Natural killer cell (primary cell): Measurements from ENCODE around the gene HEATR9. TPM values are rescaled to one million over a fixed set of nuclear protein-coding genes. Genes with fewer than 3 reads are reported as not detected.

Source experiments
- ATAC-seq, 3 donors: fragments of 150-1000 bp in 2 of 3; fragments of 200-7000 bp in 1 of 3; cut with Tn5 transposase; 1 replicate in 1 of 3; 2 replicates in 2 of 3; pipeline ENCODE4 v1.10.0; 2021; ENCODE audit warnings: mild to moderate bottlenecking in 2 of 3, moderate library complexity in 2 of 3
- DNase-seq, 2 donors: peaks; one replicate each; pipeline versions ENCODE4 v3.0.0 to v3.0.0-alpha.2; 2013 to 2021; ENCODE audit warnings: mixed read lengths in 1 of 2
- H3K27ac ChIP-seq: one replicate; pipeline ENCODE4 v1.5.1; 2013; ENCODE audit warnings: mild to moderate bottlenecking, low read length
- H3K27me3 ChIP-seq: one replicate; pipeline ENCODE4 v1.6.1; 2013; ENCODE audit warnings: low read length; ENCODE audit not compliant: control insufficient read depth, insufficient read depth
- H3K36me3 ChIP-seq: one replicate; pipeline ENCODE4 v1.6.1; 2013; ENCODE audit warnings: low read length; ENCODE audit not compliant: control insufficient read depth, insufficient read depth
- H3K4me1 ChIP-seq: one replicate; pipeline ENCODE4 v1.6.1; 2013; ENCODE audit warnings: low read length; ENCODE audit not compliant: control insufficient read depth, insufficient read depth
- H3K4me3 ChIP-seq: one replicate; pipeline ENCODE4 v1.5.1; 2013; ENCODE audit warnings: low read length
- H3K9me3 ChIP-seq: one replicate; pipeline ENCODE4 v1.6.1; 2013; ENCODE audit warnings: low read length; ENCODE audit not compliant: control insufficient read depth, insufficient read depth
- H3K27ac Mint-ChIP-seq, 2 donors: one replicate each; pipeline ENCODE4 v1.8.0; 2022; ENCODE audit warnings: mild to moderate bottlenecking in 2 of 2, mixed read lengths in 2 of 2, moderate library complexity in 1 of 2
- H3K27me3 Mint-ChIP-seq, 2 donors: one replicate each; pipeline ENCODE4 v1.8.0; 2022; ENCODE audit warnings: low read depth in 2 of 2, mixed read lengths in 2 of 2
- H3K36me3 Mint-ChIP-seq: one replicate; pipeline ENCODE4 v1.8.0; 2022; ENCODE audit warnings: mixed read lengths
- H3K4me1 Mint-ChIP-seq, 2 donors: one replicate each; pipeline ENCODE4 v1.8.0; 2022; ENCODE audit warnings: mixed read lengths in 2 of 2
- H3K4me3 Mint-ChIP-seq: one replicate; pipeline ENCODE4 v1.8.0; 2022; ENCODE audit warnings: mild to moderate bottlenecking, moderate library complexity, mixed read lengths
- H3K9me3 Mint-ChIP-seq, 2 donors: one replicate each; pipeline ENCODE4 v1.8.0; 2022; ENCODE audit warnings: mixed read lengths in 2 of 2
- WGBS: methylation state at CpG from one replicate; pipeline ENCODE4 v1.1.7; 2013; ENCODE audit warnings: missing lambda C conversion rate; ENCODE audit not compliant: insufficient coverage; 5-methylcytosine and 5-hydroxymethylcytosine counted together
- intact Hi-C: fragments of 100-400 bp; cut with micrococcal nuclease; formaldehyde crosslinking; loops from one replicate; pipeline ENCODE4 v1.14.2; 2022
- total RNA-seq, 4 donors: library from RNA; stranded (reverse); fragments of 120-200 nt in 1 of 4; gene quantifications; one replicate each; pipeline versions ENCODE4 v1.2.3 to v1.2.4, GENCODE V29; 2013 to 2022
- TF ChIP-seq, protein P1 (sequence below): fragments of 200-600 bp; IDR thresholded peaks from one replicate; pipeline ENCODE4 v1.8.0; 2022; ENCODE audit warnings: antibody characterized with exemption

The HEATR9 gene
- total RNA-seq, 3 donors from 2014 or later (not counting 1 experiment from before 2014, with no cell fraction given) = 10.0 to 24.1 (median 15.1) TPM

DNA sequence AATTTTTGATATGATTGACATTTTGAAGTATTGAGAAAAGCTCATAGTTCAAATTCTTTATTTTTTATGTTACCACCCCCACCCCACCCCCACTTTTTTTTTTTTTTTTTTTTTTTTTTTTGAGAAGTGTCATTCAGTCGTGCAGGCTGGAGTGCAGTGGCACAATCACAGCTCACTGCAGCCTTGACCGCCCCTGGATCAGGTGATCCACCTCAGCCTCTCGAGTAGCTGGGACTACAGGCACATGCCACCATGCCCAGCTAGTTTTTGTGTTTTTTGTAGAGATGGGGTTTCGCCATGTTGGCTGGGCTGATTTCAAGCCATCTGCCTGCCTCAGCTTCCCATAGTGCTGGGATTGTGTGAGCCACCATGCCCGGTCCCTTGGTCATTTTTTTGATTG, 52.0 kb downstream of the HEATR9 start:
- H3K27me3 Mint-ChIP-seq = no peaks in the 10 kb centered on the region
- TF ChIP-seq, protein P1, sequence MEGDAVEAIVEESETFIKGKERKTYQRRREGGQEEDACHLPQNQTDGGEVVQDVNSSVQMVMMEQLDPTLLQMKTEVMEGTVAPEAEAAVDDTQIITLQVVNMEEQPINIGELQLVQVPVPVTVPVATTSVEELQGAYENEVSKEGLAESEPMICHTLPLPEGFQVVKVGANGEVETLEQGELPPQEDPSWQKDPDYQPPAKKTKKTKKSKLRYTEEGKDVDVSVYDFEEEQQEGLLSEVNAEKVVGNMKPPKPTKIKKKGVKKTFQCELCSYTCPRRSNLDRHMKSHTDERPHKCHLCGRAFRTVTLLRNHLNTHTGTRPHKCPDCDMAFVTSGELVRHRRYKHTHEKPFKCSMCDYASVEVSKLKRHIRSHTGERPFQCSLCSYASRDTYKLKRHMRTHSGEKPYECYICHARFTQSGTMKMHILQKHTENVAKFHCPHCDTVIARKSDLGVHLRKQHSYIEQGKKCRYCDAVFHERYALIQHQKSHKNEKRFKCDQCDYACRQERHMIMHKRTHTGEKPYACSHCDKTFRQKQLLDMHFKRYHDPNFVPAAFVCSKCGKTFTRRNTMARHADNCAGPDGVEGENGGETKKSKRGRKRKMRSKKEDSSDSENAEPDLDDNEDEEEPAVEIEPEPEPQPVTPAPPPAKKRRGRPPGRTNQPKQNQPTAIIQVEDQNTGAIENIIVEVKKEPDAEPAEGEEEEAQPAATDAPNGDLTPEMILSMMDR = no peak
- WGBS = 82% methylated on average over 5 of the region's 5 CpGs
- Histone ChIP-seq H3K36me3 (peaks cover 44% of the 10 kb centered on the region), H3K4me1 (peaks cover 4% of the 10 kb centered on the region), H3K27me3 (no peaks in the 10 kb centered on the region), H3K4me3 (no peak overlapping the region), H3K9me3 (no peaks in the 10 kb centered on the region), H3K27ac (no peak overlapping the region)
- no peak for ATAC-seq
- intact Hi-C loops = no loop called here
- no peak for DNase-seq
- H3K36me3 Mint-ChIP-seq = peaks cover 8% of the 10 kb centered on the region
- peaks cover 26 to 43% of the 10 kb centered on the region in 2 donors for H3K4me1 Mint-ChIP-seq
- no peaks in the 10 kb centered on the region for H3K9me3 Mint-ChIP-seq
- peak overlapping the region; percentile 49 to 63 for H3K27ac Mint-ChIP-seq
- H3K4me3 Mint-ChIP-seq = no peak overlapping the region

DNA sequence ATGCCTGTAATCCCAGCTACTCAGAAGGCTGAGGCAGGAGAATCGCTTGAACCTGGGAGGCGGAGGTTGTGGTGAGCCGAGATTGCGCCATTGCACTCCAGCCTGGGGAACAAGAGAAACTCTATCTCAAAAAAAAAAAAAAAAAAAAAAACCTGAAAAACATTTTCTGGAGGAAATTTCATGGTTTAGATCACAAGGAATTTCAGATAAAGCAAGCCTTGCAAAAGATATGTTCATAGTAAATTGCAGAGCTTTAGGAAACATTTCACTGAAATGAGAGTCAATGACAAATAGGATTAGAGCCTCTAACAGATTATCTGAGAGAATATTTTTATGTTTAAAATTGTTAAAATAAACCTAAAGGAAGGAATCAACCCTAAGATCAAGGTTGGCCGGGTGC, 56.2 kb downstream of the HEATR9 start:
- DNase-seq (no peak), ATAC-seq (no peak)
- Mint-ChIP-seq H3K27me3 (no peaks in the 10 kb centered on the region), H3K4me1 (peaks cover 63 to 69% of the 10 kb centered on the region in 2 donors), H3K27ac (peak overlapping the region in 1 of 2 donors; percentile 51), H3K9me3 (no peaks in the 10 kb centered on the region), H3K36me3 (no peaks in the 10 kb centered on the region), H3K4me3 (no peak overlapping the region)
- intact Hi-C loops = no loop called here
- TF ChIP-seq, protein P1 = no peak
- Histone ChIP-seq H3K27me3 (no peaks in the 10 kb centered on the region), H3K36me3 (peaks cover 6% of the 10 kb centered on the region), H3K4me1 (peaks cover 18% of the 10 kb centered on the region), H3K4me3 (no peak overlapping the region), H3K27ac (no peak overlapping the region), H3K9me3 (no peaks in the 10 kb centered on the region)
- WGBS = 100% methylated on average over 3 of the region's 5 CpGs

DNA sequence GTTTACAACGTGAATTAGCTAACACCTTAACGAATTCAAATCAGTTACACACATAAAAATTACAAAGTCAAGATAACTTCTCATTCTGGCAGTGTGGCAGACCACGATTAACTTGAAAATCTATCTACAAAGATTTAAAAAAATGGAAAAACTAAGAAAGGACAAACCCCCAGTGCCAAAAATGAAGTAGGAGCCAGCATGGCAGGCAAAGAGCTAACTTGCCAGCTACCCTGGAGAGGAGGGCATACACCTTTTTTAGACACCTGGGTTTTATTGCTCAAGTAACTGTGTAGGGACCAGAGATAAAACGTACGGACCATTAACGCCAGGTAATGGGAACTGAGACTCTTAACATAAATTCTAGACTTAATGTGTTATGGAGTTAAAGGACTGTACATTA, 56.9 kb downstream of the HEATR9 start:
- H3K27ac Mint-ChIP-seq = peak overlapping the region; percentile 14 to 98
- TF ChIP-seq, protein P1 = no peak
- no peaks in the 10 kb centered on the region for H3K27me3 Mint-ChIP-seq
- H3K4me1 ChIP-seq = peaks cover 18% of the 10 kb centered on the region
- no peaks in the 10 kb centered on the region for H3K9me3 ChIP-seq
- DNase-seq = no peak
- H3K36me3 Mint-ChIP-seq = no peaks in the 10 kb centered on the region
- H3K9me3 Mint-ChIP-seq = no peaks in the 10 kb centered on the region
- no peak overlapping the region for H3K27ac ChIP-seq
- 82% methylated on average over 6 of the region's 6 CpGs for WGBS
- H3K4me3 Mint-ChIP-seq = peak overlapping the region; percentile 52
- no peak for ATAC-seq
- H3K36me3 ChIP-seq = no peaks in the 10 kb centered on the region
- H3K27me3 ChIP-seq = no peaks in the 10 kb centered on the region
- intact Hi-C loops = no loop called here
- H3K4me1 Mint-ChIP-seq = peaks cover 57 to 64% of the 10 kb centered on the region in 2 donors
- H3K4me3 ChIP-seq = no peak overlapping the region

GRCh38 chr17:35809855-35810461, 58.7 kb downstream of the HEATR9 start:
- no peaks in the 10 kb centered on the region for H3K9me3 ChIP-seq
- no peaks in the 10 kb centered on the region for H3K27me3 Mint-ChIP-seq
- intact Hi-C loops = loop anchor here (1.0 to 5.0 kb wide), 3 partner anchors 46 to 676 kb away; partner anchors contain the start of gene ZNHIT3
- DNase-seq (no peak), ATAC-seq (peak in 2 of 3 donors; percentile 1 to 5)
- H3K27me3 ChIP-seq = no peaks in the 10 kb centered on the region
- H3K36me3 ChIP-seq = no peaks in the 10 kb centered on the region
- WGBS = 0% methylated on average over 18 of the region's 24 CpGs
- H3K9me3 Mint-ChIP-seq = no peaks in the 10 kb centered on the region
- peaks cover 54 to 57% of the 10 kb centered on the region in 2 donors for H3K4me1 Mint-ChIP-seq
- H3K36me3 Mint-ChIP-seq = no peaks in the 10 kb centered on the region
- H3K4me3 Mint-ChIP-seq = peak overlapping the region; percentile 90
- peak overlapping the region; percentile 91 for H3K4me3 ChIP-seq
- peaks cover 18% of the 10 kb centered on the region for H3K4me1 ChIP-seq
- peak overlapping the region; percentile 98 for H3K27ac Mint-ChIP-seq
- peak overlapping the region; percentile 94 for H3K27ac ChIP-seq
- TF ChIP-seq, protein P1 = no peak
